ENCODE measurements around the gene PPARG.

GRCh38 chr3:12379640-12380429, 91.0 kb downstream of the PPARG start:
- TF ChIP-seq GTF2F1 (IDR thresholded peaks at IDR 0.05; ENCODE audit: borderline replicate concordance, low read depth, low read length) (no peak), JUND (IDR thresholded peaks at IDR 0.05; ENCODE audit: low read length) (no peak), FOSL1 (IDR thresholded peaks at IDR 0.05; ENCODE audit: insufficient read depth, low read depth, low read length) (no peak), BACH1 (IDR thresholded peaks at IDR 0.05; ENCODE audit: low read length) (no peak), EZH2 (IDR thresholded peaks at IDR 0.05; ENCODE audit: low read depth, low read length, severe bottlenecking) (no peak), CTCF (IDR thresholded peaks at IDR 0.05; ENCODE audit: control extremely low read depth in 1 of 3, insufficient read depth in 1 of 3, low read depth in 1 of 3, low read length in 3 of 3) (no peak), YY1 (IDR thresholded peaks at IDR 0.05; ENCODE audit: low read depth, low read length) (no peak), POLR2A (IDR thresholded peaks at IDR 0.05; ENCODE audit: control extremely low read depth in 1 of 2, low read depth in 2 of 2, low read length in 2 of 2) (no peak), USF2 (IDR thresholded peaks at IDR 0.05; ENCODE audit: low read length) (no peak), PHF8 (conservative IDR thresholded peaks at IDR 0.05; ENCODE audit: low read depth, low read length) (no peak), ASH2L (IDR thresholded peaks at IDR 0.05; ENCODE audit: low read length) (no peak), TEAD4 (IDR thresholded peaks at IDR 0.05; ENCODE audit: low read depth, low read length) (no peak), EGR1 (IDR thresholded peaks at IDR 0.05; ENCODE audit: borderline replicate concordance, low read depth, low read length) (no peak), HDAC6 (IDR thresholded peaks at IDR 0.05; ENCODE audit: low read depth, low read length) (no peak)
